Measurements from ENCODE around the gene DAZAP1.

Gene DAZAP1

DNA sequence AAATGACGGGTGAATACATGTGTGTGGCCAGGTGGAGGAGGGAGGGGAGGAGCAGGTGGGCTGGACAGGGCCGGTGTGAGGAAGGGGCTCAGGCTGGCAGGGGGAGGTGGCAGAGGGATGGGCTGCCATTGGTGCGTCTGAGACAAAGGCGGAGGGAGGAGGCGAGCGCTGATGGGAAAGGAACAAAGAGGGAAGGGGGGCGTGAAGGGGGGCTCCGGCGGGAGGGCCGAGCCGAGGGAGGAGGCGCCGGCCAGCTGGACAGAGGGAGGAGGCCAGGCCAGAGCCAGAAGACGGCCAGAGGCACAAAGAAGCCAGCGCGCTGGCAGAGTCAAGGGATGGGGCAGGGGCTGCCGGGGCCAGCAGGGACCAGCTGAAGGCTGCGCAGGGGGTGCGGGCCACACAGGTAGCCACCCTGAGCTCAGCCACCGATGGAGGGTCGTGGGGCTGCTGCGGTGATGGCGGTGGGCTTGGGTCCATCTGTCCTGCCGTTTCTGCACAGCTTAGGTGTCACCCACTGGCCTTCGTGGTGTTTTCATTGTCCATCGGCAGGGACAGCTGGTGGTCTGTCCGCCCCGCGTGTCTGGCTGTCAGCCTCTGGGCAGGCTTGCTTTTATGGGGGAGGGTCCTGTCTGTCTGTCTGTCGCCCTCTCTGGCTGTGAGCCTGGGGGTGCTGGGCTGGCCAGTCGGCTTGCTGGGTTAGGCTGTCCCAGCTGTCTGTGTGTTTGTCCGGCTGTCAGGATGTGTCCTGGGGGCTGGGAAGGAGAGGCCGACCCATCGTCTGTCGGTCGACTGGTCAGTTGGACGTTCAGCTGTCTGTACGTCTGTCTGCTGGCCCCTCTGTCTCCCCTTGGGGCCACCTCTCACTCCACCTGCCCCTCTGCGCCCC is 44.8 kb downstream of the DAZAP1 start:
- no peak for TF ChIP-seq GATA3 (IDR thresholded peaks at IDR 0.05; ENCODE audit: low read depth, low read length)
- no peak for TF ChIP-seq GATA2 (IDR thresholded peaks at IDR 0.05; ENCODE audit: low read depth, low read length)

DNA sequence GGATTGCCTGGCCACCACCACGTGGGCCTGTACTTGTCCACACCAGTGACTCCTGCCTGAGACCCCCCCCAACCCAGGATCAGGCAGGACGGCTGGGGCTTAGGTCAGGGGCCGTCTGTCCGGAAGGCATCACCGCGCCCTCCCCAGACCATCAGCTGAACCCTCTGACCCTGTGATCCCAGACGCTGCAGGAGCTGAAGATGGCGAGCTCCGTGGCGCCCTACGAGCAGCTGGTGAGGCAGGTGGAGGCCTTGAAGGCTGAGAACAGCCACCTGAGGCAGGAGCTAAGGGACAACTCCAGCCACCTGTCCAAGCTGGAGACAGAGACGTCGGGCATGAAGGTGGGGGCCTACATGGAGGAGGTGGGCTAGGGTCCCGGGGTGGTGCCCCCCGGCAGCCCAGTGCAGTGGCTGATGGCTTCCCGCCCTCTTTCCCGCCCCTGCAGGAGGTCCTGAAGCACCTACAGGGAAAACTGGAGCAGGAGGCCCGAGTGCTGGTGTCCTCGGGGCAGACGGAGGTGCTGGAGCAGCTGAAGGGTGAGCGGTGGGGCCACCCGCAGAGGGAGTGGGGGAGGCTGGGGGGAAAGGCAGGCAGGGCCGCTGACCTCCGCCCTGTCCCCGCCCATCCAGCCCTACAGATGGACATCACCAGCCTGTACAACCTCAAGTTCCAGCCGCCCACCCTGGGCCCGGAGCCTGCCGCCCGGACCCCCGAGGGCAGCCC is 45.6 kb downstream of the DAZAP1 start:
- TF ChIP-seq GATA2 (IDR thresholded peaks at IDR 0.05; ENCODE audit: low read depth, low read length) (no peak), GATA3 (IDR thresholded peaks at IDR 0.05; ENCODE audit: low read depth, low read length) (no peak)

DNA sequence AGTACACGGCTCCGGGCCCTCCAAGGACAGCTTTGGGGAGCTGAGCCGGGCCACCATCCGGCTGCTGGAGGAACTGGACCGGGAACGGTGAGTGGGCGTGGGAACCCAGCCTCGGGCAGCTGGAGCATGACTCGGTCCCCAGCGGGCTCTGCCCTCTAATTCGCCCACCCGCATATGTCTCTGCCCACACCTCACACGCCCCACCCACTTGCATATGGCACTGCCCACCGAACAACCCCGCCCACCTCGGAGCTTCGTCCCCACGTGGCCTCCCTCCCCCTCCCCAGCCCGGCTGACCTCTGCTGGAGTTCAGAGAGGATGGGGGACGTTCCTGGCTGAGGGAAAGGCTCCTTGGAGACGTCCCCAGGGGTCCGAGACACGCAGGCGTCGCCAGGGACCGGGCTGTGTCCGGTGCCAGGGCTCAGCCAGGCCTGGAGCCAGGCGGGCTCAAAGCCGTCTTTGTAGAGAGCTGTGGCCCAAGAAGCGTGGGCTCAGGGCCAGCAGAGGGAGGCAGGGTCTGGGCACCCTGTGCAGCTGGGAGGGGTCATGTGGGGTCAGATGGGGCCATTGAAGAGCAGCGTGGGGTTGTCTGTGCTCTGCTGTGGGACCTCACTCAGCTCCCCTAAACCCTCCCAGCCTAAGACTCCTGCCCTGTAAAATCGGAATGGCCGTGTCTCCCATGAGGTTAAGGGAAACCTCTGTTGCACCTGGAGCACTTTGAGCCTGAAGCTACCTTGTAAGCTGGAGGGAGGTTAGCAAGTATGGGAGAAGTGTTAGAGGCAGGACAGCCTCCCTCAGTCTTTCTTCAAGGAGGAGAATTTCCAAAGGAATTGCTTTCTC is 46.4 kb downstream of the DAZAP1 start:
- TF ChIP-seq GATA3 (IDR thresholded peaks at IDR 0.05; ENCODE audit: low read depth, low read length) (no peak), GATA2 (IDR thresholded peaks at IDR 0.05; ENCODE audit: low read depth, low read length) (no peak)

DNA sequence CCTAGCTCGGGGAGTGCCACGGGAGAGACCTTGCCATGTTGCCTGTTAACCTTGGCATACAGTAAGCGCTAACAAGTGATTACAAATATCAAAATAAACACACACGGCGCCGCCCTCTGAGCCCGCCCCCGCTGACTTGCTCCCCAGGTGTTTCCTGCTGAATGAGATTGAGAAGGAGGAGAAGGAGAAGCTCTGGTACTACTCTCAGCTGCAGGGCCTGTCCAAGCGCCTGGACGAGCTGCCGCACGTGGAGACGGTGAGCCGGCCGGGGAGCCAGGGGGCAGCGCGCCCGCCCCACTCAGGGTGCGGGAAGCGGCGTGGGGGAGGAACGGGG is 47.6 kb downstream of the DAZAP1 start:
- TF ChIP-seq GATA2 (IDR thresholded peaks at IDR 0.05; ENCODE audit: low read depth, low read length) (no peak), GATA3 (IDR thresholded peaks at IDR 0.05; ENCODE audit: low read depth, low read length) (no peak)

DNA sequence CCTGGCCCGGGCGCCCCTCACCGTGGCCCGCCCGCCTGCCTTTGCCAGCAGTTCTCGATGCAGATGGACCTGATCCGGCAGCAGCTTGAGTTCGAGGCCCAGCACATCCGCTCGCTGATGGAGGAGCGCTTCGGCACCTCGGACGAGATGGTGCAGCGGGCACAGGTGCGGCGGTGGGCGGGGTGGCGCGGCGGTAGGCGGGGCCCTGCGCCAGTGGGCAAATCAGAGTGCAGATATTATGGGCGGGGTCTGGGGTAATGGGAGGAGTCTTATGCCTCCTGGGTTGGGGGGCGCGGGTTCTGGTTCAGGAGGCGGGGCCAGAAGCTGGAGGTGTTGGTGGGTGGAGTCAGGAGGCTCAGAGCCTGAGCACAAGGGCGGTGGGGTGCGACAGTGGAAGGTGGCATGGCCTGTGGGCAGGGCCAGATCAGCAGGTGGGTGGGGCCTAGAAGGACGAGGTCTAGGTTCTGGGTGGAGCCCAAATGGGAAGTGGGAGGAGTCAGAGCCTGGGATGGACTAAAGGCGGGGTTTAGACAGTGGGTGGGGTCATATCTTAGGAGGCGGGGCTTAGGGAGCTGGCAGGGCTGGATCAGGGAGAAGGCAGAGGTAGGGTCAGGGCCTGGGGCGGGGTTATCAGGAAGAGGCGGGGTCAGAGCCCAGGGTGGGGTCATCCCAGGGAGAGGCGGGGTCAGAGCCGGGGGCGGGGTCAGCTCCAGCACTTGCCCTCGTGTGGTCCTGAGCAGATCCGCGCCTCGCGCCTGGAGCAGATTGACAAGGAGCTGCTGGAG is 48.1 kb downstream of the DAZAP1 start:
- no peak for TF ChIP-seq GATA3 (IDR thresholded peaks at IDR 0.05; ENCODE audit: low read depth, low read length)
- no peak for TF ChIP-seq GATA2 (IDR thresholded peaks at IDR 0.05; ENCODE audit: low read depth, low read length)

DNA sequence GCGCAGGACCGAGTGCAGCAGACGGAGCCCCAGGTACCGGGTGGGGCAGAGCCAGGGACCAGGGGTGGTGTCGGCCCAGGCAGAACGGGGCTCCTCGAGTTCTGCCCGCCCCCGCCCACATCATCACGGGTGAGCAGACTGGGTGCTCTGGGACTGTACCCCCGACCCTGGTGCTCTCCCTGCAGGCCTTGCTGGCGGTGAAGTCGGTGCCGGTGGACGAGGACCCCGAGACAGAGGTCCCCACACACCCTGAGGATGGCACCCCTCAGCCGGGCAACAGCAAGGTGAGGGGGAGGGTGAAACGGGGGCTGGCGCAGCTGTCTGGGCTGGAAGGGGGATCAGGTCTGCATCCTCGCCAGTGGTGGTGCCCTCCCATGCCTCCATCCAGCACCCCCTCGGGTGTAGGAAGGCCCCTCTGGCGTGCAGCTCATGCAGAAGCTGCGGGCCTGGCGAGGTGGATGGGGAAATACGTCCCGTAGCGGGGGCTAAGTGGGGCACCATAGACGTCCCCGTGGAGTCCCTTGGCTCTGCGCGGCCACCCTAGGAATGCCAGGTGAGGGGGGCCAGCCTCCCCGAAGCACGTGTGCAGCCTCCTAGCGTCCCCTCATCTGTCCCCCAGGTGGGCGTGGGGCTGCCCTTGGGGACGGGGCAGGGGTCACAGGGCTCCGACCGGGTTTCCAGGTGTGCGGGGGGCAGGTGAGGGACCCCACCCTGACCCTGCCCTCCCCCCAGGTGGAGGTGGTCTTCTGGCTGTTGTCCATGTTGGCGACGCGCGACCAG is 48.9 kb downstream of the DAZAP1 start:
- no peak for TF ChIP-seq GATA3 (IDR thresholded peaks at IDR 0.05; ENCODE audit: low read depth, low read length)
- no peak for TF ChIP-seq GATA2 (IDR thresholded peaks at IDR 0.05; ENCODE audit: low read depth, low read length)

DNA sequence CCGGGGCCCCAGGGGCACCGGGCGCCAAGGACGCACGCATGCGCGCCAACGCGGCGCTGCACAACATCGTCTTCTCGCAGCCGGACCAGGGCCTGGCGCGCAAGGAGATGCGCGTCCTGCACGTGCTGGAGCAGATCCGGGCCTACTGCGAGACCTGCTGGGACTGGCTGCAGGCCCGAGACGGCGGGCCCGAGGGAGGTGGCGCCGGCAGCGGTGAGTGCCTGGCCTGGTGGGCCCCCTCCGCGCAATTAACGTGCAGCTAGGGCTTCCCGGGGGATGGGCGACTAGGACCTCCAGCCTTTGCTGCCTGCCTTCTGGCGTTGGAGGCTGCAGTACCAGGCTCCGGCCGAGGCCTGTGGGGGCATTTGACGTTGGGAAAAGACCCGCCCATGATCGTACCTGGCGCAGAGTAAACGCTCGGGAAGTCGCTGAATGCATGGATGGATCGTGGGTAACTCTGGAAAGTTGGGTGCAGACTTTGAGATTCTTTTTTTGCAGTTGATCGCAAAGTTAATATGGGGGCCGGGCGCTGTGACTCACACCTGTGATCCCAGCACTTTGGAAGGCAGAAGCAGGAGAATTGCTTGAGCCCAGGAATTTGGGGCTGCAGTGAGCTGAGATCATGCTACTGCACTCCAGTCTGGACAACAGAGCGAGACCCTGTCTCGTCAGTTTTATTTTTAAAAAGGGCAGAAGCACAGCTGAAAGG is 49.8 kb downstream of the DAZAP1 start:
- TF ChIP-seq GATA2 (IDR thresholded peaks at IDR 0.05; ENCODE audit: low read depth, low read length) (no peak), GATA3 (IDR thresholded peaks at IDR 0.05; ENCODE audit: low read depth, low read length) (no peak)

DNA sequence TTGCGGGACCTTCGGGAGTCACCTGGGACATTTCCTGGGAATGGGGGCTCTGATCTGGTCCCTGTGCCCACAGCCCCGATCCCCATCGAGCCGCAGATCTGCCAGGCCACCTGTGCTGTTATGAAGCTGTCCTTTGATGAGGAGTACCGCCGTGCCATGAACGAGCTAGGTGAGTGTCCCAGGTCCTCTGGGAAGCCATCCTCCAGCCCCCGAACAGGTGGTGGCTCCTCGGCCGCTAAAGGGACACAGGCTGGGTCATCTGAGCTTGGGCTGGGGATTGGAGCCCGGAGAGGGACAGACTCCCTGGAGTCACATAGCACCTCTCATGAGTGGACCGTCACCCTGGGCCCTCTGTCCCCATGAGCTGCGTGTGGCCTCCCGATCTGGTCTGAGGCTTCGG is 50.5 kb downstream of the DAZAP1 start:
- TF ChIP-seq GATA3 (IDR thresholded peaks at IDR 0.05; ENCODE audit: low read depth, low read length): no peak
- no peak for TF ChIP-seq GATA2 (IDR thresholded peaks at IDR 0.05; ENCODE audit: low read depth, low read length)

DNA sequence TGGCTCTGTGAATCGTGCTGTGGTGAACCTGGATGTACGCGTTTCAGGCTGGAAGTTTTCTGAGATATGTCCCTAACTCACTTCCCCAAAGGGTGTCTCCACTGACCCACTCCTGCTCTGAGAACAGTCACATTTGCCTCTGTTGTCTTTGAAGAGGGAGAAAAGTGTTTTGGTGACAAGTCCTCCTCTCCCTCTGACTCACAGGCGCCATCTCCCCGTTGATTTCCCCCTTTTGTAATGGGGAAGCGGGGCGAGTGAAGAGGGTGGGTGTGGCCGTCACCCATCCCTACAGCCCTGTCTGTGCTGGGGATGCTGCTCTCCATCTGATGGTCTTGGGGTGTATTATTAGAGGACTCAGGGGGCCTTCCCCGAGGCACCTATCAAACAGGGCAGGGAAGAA is 52.1 kb downstream of the DAZAP1 start:
- TF ChIP-seq GATA2 (IDR thresholded peaks at IDR 0.05; ENCODE audit: low read depth, low read length): no peak
- TF ChIP-seq GATA3 (IDR thresholded peaks at IDR 0.05; ENCODE audit: low read depth, low read length): no peak

DNA sequence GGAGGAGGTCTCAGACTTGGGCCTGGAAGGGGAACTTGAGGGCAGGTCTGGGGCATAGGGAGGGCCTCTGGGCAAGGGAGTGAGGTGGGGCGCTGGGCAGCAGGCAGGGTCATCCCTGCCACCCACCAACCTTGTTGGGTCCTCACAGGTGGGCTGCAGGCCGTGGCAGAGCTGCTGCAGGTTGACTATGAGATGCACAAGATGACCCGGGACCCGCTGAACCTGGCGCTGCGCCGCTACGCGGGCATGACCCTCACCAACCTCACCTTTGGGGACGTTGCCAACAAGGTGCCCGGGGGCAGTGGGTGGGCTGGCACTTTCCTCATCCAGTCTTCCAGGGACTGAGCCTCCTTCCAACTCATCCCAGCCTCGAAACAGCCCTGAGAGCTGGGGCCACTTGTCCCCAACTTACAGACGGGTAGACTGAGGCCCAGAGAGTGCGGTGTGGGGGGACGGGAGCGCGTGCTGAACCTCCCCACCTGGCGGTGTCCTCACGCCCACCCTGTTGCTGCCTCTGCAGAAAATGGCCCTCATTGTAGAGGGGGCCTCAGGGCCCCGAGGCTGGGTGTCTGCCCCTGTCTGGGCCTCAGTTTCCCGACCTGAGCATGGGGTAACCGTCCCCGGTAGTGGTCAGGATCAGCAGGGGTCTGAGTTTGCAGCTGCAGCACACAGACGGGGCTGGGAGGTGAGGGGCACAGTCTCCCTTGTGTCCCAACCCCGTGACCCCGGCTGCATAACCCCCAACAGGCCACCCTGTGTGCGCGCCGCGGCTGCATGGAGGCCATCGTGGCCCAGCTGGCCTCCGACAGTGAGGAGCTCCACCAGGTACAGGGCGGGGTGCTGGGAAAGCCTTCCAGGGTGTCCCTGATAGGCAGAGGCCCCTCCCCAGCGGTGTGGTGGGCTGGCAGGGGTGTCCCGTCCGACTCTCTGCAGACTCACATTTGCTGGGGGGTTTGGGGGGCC is 52.9 kb downstream of the DAZAP1 start:
- no peak for TF ChIP-seq GATA2 (IDR thresholded peaks at IDR 0.05; ENCODE audit: low read depth, low read length)
- TF ChIP-seq GATA3 (IDR thresholded peaks at IDR 0.05; ENCODE audit: low read depth, low read length): no peak

DNA sequence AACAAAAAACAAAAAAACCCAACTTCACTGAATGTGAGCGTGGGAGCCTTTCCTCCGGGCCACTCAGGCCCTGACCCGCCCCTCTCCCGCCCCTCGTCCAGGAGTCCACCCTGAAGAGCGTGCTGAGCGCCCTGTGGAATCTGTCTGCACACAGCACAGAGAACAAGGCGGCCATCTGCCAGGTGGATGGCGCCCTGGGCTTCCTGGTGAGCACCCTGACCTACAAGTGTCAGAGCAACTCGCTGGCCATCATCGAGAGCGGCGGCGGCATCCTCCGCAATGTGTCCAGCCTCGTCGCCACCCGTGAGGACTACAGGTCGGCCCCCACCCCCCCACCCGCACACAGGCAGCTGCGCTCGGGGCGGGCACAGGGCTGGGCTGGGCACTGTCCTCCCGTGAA is 54.5 kb downstream of the DAZAP1 start:
- no peak for TF ChIP-seq GATA3 (IDR thresholded peaks at IDR 0.05; ENCODE audit: low read depth, low read length)
- TF ChIP-seq GATA2 (IDR thresholded peaks at IDR 0.05; ENCODE audit: low read depth, low read length): no peak
